HG03097 (cell line): ENCODE data around the gene PPP1R14C.

Experiments
- ATAC-seq: cut with Tn5 transposase; IDR thresholded peaks from one replicate; pipeline ENCODE4 v1.9.1; 2021; ENCODE audit not compliant: unreplicated experiment, low FRiP score

Gene PPP1R14C, protein sequence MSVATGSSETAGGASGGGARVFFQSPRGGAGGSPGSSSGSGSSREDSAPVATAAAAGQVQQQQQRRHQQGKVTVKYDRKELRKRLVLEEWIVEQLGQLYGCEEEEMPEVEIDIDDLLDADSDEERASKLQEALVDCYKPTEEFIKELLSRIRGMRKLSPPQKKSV

DNA sequence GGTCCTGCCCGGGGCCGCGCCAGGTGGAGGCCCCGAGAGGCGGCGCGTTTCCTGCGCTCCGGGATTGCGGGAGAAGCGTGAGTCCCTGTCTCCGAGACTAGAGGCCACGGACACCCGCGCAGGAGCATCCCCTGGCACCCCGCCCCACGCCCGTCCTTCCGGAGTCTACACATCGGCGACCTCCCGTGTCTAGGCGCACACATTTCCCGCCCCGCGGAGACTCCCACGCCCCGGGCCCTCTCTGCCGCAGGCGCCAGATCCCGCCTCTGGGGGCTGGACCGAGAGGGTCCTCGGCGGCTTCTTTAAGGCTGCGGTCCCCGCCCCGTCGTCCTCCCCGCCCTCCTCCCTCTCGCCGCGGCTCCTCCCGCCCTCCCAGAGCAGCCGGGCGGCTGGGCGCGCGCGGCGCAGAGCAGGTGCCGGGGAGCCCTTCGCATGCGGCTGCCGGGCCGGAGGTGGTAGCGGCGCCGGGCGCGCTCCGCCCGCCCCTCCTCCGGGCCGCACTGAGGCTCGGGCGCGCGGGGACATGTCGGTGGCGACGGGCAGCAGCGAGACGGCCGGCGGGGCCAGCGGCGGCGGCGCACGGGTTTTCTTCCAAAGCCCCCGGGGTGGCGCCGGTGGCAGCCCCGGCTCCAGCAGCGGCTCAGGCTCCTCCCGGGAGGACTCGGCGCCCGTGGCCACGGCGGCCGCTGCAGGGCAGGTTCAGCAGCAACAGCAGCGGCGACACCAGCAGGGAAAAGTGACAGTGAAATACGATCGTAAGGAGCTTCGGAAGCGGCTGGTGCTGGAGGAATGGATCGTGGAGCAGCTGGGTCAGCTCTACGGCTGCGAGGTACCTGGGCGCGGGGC, at the start of gene PPP1R14C:
Gene PPP1R14C (plus strand): TSS at position 375 of the 846 bp plus-strand sequence. CDS start 149 bp downstream, at position 524.
- ATAC-seq: no peak

DNA sequence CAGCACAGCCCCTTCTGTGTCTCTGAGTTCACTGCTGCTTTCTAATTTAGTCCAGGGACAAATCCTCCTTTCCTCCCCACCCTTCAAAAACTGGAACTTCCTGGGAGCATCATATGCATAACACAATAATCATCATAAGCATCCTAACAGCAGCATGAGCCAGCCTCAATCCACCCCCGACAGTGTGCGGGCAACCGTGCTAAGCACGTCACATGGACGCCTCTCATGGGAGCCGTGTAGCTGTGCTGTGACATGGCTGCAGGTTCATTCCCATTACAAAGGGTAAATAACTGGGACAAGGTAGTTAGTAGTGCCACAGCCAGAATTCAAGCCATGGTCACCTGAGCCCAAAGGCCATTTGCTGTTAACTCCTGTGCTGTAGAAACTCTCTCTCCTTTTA, 49.4 kb upstream of the PPP1R14C start:
- no peak for ATAC-seq

DNA sequence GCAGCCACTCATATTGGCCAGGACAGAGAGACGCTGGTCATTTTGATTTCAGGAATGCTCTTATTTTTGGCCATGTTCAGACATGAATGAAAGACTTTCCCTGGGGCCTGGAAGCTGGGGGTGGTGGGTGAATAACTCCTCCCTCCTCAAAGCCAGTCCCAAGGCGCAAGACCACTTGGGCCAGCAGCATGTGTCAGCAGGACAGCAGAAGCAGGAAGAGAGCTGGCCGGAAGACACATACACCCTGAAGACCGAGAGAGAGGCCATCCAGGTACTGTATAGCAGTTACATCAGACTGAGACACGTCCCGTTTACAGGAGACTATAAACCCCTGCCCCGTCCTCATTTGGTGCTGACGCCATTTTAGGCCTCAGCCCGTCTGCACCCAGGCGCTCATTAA, 44.7 kb upstream of the PPP1R14C start:
- no peak for ATAC-seq

DNA sequence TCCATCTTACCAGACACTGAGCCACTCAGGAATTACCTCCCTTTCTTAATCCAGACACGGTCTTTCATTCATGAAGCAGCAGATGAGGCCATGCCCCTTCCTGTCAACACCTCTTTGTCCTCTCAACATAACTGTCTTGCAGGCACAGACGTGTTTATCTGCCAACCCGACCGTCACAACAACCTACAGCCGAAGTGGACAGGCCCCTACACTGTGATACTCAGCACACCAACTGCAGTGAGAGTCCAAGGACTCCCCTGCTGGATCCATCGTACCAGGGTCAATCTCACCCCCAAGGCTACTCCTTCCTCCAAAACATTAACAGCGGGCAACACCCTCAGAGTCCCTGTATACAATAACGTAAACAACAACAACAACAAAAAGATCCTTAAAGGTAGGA, 43.3 kb upstream of the PPP1R14C start:
- ATAC-seq: no peak

GRCh38 chr6:150099953-150100352, 42.9 kb upstream of the PPP1R14C start:
- ATAC-seq: no peak

- no peak for ATAC-seq
Observed at GRCh38 chr6:150100745-150101144, 42.1 kb upstream of the PPP1R14C start.

GRCh38 chr6:150102750-150103270, 40.0 kb upstream of the PPP1R14C start:
- ATAC-seq: no peak

- ATAC-seq: no peak
Observed at GRCh38 chr6:150112233-150112632, 30.6 kb upstream of the PPP1R14C start.

GRCh38 chr6:150115769-150116168, 27.1 kb upstream of the PPP1R14C start:
- ATAC-seq: no peak

- no peak for ATAC-seq
Observed at GRCh38 chr6:150116200-150116800, 26.5 kb upstream of the PPP1R14C start.

DNA sequence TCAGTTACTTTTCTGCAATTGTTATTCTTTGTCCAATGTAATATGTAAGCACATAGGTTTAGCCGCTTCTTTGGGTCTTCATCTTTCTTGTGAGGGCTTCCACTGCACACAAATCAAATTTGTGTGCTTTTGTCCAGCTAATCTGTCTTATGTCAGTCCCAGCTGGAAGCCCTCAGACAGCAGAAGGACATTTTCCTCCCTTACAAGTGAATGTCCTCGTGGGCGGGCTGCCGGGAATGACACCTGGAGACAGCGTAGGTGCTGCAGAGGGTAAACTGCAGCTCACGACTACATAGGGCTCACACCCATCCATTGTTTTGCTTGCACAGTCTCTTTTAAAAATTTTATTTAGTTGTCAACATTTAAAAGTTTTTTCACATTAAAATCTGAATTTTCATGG, 24.6 kb upstream of the PPP1R14C start:
- ATAC-seq: no peak

GRCh38 chr6:150118627-150119026, 24.2 kb upstream of the PPP1R14C start:
- no peak for ATAC-seq

- no peak for ATAC-seq
Observed at GRCh38 chr6:150119173-150119572, 23.7 kb upstream of the PPP1R14C start.

DNA sequence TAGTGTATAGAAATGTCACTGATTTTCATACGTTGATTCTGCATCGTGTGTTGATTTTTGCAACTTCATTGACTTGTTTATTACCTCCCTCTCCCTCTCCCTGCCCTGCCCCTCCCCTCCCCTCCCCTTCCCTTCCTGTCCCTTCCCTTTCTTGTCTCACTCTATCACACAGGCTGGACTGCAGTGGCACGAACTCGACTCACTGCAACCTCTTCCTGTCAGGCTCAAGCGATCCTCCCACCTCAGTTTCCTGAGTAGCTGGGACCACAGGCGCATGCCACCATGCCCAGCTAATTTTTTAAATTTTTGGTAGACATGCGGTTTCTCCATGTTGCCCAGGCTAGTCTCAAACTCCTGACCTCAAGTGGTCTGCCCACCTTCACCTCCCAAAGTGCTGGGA, 19.2 kb upstream of the PPP1R14C start:
- no peak for ATAC-seq

DNA sequence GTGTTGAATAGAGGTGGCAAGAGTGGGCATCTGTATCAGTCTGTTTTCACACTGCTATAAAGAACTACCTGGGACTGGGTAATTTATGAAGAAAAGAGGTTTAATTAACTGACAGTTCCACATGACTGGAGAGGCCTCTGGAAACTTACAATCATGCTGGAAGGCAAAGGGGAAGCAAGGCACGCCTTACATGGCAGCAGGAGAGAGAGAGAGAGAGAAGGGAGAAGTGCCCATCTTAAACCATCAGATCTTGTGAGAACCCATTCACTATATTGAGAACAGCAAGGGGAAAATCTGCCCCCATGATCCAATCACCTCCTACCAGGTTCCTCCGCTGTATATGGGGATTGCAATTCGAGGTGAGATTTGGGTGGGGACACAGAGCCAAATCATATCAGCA, 18.6 kb upstream of the PPP1R14C start:
- ATAC-seq: no peak

DNA sequence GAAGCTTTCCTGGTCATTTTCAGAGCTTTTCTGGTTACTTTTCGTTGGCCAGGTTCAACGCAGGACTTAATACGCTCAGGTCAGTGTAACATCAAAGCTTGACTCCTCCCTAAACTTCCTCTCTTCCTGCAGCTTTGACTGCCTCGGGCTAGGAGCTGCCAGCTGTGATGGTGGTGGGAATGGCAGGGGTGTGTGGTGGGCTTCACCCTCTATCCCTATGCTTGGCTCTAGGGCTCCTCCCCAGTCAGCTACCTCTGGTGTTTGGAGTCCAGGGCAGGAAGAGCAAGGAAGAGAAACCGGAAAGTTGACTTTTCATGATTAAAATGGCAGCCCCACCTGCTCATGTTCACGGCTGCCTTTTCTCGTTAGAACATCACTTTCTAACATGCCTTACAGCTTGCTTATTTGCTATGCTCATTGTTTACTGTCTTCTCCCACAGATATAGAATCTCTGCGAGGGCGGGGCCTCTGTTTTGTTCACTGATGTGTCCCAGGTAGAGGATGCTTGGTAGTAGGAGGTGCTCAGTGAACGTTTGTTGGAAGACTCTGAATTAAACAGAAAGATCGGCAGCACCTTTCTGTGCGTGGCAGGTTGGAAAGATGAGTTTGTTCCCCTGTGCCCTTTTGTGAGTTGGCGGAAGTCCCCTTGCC, 16.1 kb upstream of the PPP1R14C start:
- no peak for ATAC-seq

DNA sequence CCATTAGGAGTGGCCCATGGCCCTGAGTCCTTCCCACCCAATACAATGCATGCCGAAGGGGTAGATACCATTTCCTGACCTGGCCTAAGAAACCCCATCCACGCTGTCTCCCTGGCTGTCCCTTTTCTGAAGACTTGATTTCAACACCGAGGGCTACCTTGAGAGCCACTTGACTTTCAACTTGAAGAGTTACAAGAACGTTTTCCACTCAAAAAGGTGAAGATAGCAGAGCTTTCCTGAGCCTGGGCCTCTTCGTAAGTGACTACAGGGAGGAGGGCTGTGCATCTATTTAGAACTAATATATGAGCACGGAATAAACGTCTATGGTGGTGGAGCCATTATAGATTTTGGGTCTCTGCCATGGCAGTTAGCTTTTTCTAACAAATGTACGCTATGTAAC, 14.4 kb upstream of the PPP1R14C start:
- no peak for ATAC-seq

DNA sequence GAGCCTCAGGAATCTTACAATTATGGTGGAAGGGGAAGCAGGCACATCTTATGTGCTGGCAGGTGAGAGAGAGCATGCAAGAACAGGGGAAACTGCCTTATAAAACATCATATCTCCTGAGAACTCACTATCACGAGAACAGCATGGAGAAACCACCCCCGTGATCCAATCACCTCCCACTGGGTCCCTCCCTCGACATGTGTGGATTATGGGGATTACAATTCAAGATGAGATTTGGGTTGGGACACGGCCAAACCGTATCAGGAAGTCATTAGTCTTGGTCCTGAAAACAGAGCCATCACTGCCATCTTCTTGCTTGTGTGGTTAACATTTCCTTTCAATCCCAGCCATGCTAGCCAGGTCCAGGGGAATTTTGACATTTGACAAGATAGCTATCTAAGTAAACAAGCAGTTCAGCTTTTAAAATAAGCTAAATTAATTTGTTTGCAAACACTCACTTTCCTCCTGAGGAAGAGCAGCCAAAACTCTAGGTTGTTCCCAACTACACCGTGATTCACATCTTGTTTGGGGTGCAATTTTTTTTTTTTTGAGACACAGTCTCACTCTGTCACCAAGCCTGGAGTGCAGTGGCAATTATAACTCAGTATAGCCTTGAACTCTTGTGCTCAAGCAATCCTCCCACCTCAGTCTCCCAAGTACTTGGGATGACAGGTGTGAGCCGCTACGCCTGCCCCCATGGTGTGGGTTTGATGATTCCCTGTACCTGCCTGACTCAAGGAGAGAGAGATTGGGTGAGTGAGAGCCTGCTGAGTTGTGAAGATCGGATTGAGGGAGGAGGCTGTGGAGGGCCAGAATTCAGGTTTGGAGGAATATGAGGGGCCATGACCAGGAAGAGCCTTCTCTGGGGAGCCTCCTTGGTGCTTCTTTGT, 13.0 kb upstream of the PPP1R14C start:
- no peak for ATAC-seq

DNA sequence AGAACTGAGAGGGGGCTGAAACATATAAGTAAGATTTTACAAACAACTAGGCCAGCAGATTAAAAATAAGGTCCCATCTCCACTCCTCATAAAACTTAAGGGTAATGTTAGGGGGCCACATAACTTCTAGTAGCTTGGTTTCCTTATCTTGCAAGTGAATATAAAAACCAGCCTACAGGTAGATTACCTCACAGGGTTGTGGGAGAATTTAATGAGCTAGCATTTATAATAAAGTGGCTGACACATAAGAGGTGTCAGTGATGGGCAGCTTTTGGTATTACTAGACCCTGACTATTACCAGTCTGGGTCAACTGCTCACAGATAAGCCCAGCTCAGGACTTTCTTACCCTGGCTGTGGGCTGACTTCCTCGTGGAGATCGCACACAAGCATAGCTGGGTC, 9.2 kb upstream of the PPP1R14C start:
- ATAC-seq: no peak

- no peak for ATAC-seq
Observed at GRCh38 chr6:150134280-150134920, 8.4 kb upstream of the PPP1R14C start.
